Measurements from ENCODE around the gene KLHDC4. TPM values are rescaled to one million over a fixed set of nuclear protein-coding genes. Genes with fewer than 3 reads are reported as not detected.

The KLHDC4 gene
- total and polyA plus RNA-seq, 9 donors = 16.2 to 35.9 (median 26.2) TPM

- WGBS, 3 donors = 79 to 83% (median 80%) methylated on average over 19 of the region's 19 CpGs
- TF ChIP-seq EP300 (IDR thresholded peaks at IDR 0.05) (no peak), CTCF (IDR thresholded peaks at IDR 0.05) (no peak), POLR2A (IDR thresholded peaks at IDR 0.05) (no peak)
- H3K27ac ChIP-seq = no peak overlapping the region
- no peak overlapping the region for H3K4me3 ChIP-seq
- intact Hi-C loops (cut with DNase I) = loop anchor here in 1 of 4 donors (10.0 kb wide), 1 partner anchor 59 kb away; no protein-coding TSS in a partner anchor
- no peaks in the 10 kb centered on the region for H3K9me3 ChIP-seq
- no peak for DNase-seq
- H3K36me3 ChIP-seq = no peaks in the 10 kb centered on the region
- H3K27me3 ChIP-seq = no peaks in the 10 kb centered on the region
- no peaks in the 10 kb centered on the region for H3K4me1 ChIP-seq (ENCODE audit: insufficient read depth)
Observed at GRCh38 chr16:87685405-87685755, 80.4 kb downstream of the KLHDC4 start.

DNA sequence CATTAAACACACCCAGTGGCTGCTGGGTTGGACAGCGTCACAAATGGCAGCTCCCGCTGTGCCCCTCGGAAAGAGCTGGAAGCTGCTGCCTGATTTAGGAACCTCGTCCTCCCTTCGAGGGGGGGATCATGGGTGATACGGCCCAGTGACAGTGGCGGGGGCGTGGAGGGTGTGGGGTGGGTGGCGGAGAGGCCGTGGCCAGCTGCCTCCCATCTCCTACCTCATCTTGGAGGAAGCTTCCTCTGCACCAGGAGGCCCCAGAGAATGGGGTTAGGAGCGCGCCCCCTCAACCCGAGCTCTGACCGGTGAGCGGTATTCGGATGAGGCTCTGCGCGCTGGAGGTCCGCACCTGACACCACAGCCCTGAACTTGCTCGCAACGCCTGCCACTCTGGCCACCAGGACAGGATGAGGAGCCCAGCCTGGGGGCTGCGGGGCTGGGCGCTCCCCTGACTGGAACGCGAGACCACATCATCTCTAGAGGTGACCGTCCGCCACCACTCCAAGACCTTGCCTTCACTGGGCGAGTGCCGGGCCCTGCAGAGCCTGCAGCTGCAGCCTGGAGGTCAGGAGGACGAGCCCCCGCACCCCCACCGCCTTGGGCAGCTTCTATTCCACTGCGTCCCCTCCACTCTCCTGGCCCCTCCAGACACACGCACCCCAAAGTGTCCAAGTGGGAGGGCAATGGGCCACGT, 80.9 kb downstream of the KLHDC4 start:
- no peak for DNase-seq
- H3K27ac ChIP-seq = no peak overlapping the region
- no peak overlapping the region for H3K4me3 ChIP-seq
- H3K27me3 ChIP-seq = no peaks in the 10 kb centered on the region
- no peaks in the 10 kb centered on the region for H3K4me1 ChIP-seq (ENCODE audit: insufficient read depth)
- intact Hi-C loops (cut with DNase I) = loop anchor here in 1 of 4 donors (10.0 kb wide), 1 partner anchor 60 kb away; no protein-coding TSS in a partner anchor
- 78 to 84% (median 83%) methylated on average over 34 to 35 of the region's 35 CpGs for WGBS, 3 donors
- no peaks in the 10 kb centered on the region for H3K36me3 ChIP-seq
- TF ChIP-seq POLR2A (IDR thresholded peaks at IDR 0.05) (no peak), EP300 (IDR thresholded peaks at IDR 0.05) (no peak), CTCF (IDR thresholded peaks at IDR 0.05) (no peak)
- H3K9me3 ChIP-seq = no peaks in the 10 kb centered on the region

DNA sequence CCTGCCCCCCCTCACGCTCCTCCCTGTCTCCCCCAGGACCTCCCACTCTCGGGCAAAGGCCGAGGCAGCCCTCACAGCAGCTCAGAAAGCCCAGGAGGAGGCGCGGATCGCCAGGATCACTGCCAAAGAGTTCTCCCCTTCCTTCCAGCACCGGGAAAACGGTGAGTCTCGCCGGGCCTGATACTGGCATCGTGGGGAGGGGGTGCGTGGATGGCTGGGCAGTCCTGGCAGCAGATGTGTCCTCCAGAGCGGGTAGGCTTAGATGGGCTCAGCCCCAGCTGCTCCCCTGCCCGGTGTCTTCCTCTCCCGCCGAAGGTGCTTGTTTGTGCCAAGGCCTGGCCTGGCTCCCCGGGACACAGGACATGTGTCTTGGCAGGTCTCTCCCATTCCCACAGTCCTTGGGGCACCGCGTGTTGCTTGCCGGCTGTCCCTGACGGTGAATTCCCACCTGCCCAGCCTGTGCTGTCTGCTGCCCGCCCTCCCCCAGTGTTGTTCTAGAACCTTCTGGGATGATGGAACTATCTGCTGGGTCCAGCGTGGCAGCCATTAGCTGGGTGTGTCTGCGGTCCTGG, 81.6 kb downstream of the KLHDC4 start:
- H3K4me1 ChIP-seq (ENCODE audit: insufficient read depth) = no peaks in the 10 kb centered on the region
- H3K27ac ChIP-seq = no peak overlapping the region
- intact Hi-C loops (cut with DNase I) = loop anchor here in 1 of 4 donors (10.0 kb wide), 1 partner anchor 61 kb away; no protein-coding TSS in a partner anchor
- no peaks in the 10 kb centered on the region for H3K9me3 ChIP-seq
- H3K4me3 ChIP-seq = no peak overlapping the region
- no peaks in the 10 kb centered on the region for H3K36me3 ChIP-seq
- TF ChIP-seq CTCF (IDR thresholded peaks at IDR 0.05) = no peak
- TF ChIP-seq POLR2A (IDR thresholded peaks at IDR 0.05) = no peak
- no peak for TF ChIP-seq EP300 (IDR thresholded peaks at IDR 0.05)
- 59 to 69% (median 63%) methylated on average over 24 of the region's 24 CpGs for WGBS, 3 donors
- no peaks in the 10 kb centered on the region for H3K27me3 ChIP-seq
- no peak for DNase-seq

DNA sequence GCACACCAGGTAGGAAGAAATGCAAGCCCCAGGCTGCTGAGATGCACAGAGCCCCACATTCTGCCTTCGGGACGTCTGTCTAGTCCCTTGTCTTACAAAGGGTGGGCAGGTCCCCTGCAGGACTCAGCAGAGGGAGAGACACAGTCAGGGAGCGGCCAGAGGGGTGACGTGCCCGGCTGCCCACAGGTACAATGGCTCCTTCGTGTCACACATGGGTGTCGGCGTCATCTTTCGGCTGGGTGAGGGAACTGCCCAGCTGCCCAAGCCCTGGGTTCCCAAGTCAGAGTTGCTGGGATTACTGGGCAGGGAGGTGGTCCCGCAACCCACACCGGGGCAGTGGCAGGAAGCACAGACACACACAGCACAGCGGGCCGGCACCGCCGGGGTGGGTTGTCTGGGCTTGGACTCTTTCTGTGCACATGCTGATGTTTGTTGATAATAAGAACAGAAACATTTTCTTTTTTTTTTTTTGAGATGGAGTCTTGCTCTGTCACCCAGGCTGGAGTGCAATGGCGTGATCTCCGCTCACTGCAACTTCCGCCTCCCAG, 82.9 kb downstream of the KLHDC4 start:
- TF ChIP-seq CTCF (IDR thresholded peaks at IDR 0.05) (no peak), EP300 (IDR thresholded peaks at IDR 0.05) (no peak), POLR2A (IDR thresholded peaks at IDR 0.05) (no peak)
- 78 to 89% (median 78%) methylated on average over 18 of the region's 18 CpGs for WGBS, 3 donors
- H3K27me3 ChIP-seq = no peaks in the 10 kb centered on the region
- no peak overlapping the region for H3K4me3 ChIP-seq
- no peak overlapping the region for H3K27ac ChIP-seq
- H3K36me3 ChIP-seq = no peaks in the 10 kb centered on the region
- intact Hi-C loops (cut with DNase I) = loop anchor here in 1 of 4 donors (10.0 kb wide), 1 partner anchor 62 kb away; no protein-coding TSS in a partner anchor
- no peak for DNase-seq
- H3K9me3 ChIP-seq = no peaks in the 10 kb centered on the region
- H3K4me1 ChIP-seq (ENCODE audit: insufficient read depth) = no peaks in the 10 kb centered on the region
